HCT116 (cell line): ENCODE results near the gene CLDN14. TPM values are rescaled to one million over a fixed set of nuclear protein-coding genes. Genes with fewer than 3 reads are reported as not detected.
"Not testable (repeated sequence)": the region's sequence is repeated elsewhere in the genome, so short reads cannot be mapped to it uniquely, and the experiment has no call there.

Experiments
- ATAC-seq: fragments of 200-7000 bp; cut with Tn5 transposase; 2 replicates; pipeline ENCODE4 v1.9.1; 2020; ENCODE audit warnings: mild to moderate bottlenecking, moderate library complexity
- BruUV-seq: library from RNA; stranded (reverse); fragments of 400-500 nt; replicated peaks from 2 replicates; lab custom pipeline; 2021; lab: Mats Ljungman, UMichigan
- CTCF ChIA-PET: fragments of 300-600 bp; sonication (Branson Sonifier 250); formaldehyde crosslinking; loops from one replicate; lab custom pipeline; 2021; ENCODE audit warnings: antibody characterized with exemption; lab: Charles Lee
- POLR2A ChIA-PET: fragments of 300-600, 350-600 bp; sonication (Branson Sonifier 250); formaldehyde crosslinking; loops from one replicate; lab custom pipeline; 2021; ENCODE audit warnings: antibody characterized with exemption; lab: Charles Lee
- RAD21 ChIA-PET, 2 experiments: fragments of 300-600 bp; sonication (Branson Sonifier 250); formaldehyde crosslinking; loops; one replicate each; lab custom pipeline; 2023; ENCODE audit warnings: low total read pairs in 2 of 2; ENCODE audit not compliant: uncharacterized antibody in 2 of 2, unreplicated experiment in 2 of 2, low non-redundant PET in 1 of 2; lab: Charles Lee
- DNase-seq: peaks from one replicate; pipeline ENCODE4 v3.0.0-alpha.2; 2010; ENCODE audit warnings: low read depth, low spot score
- H2AFZ ChIP-seq: fragments of 200-600 bp; shearing (Covaris generic), sonication (generic); 2 replicates; pipeline ENCODE4 v1.6.1; 2017; ENCODE audit warnings: low read depth, mixed run types, mixed read lengths, antibody characterized with exemption, low read length; ENCODE audit not compliant: poor library complexity, severe bottlenecking
- H3K27ac ChIP-seq: 2 replicates; pipeline ENCODE4 v1.5.1; 2012; ENCODE audit warnings: low read depth, low read length
- H3K27me3 ChIP-seq: fragments of 200-600 bp; sonication (generic); 2 replicates; pipeline ENCODE4 v1.6.1; 2016; ENCODE audit warnings: mixed run types, low read length, mixed read lengths; ENCODE audit not compliant: insufficient read depth
- H3K36me3 ChIP-seq, 2 experiments: fragments of 200-500 bp in 1 of 2; fragments of 200-600 bp in 1 of 2; sonication (Bioruptor generic) in 1 of 2; sonication (generic) in 1 of 2; 2 replicates each; pipeline versions ENCODE4 v1.5.1 to v1.6.1; 2014 to 2016; ENCODE audit warnings: low read length in 2 of 2, inconsistent platforms in 1 of 2, mixed read lengths in 1 of 2, mixed run types in 1 of 2; ENCODE audit not compliant: insufficient read depth in 2 of 2, control insufficient read depth in 1 of 2
- H3K4me1 ChIP-seq, 2 experiments: fragments of 200-600 bp in 1 of 2; sonication (generic) in 1 of 2; 2 replicates each; pipeline versions ENCODE4 v1.5.1 to v1.6.1; 2012 to 2017; ENCODE audit warnings: low read length in 2 of 2, inconsistent platforms in 1 of 2, mild to moderate bottlenecking in 1 of 2, mixed read lengths in 1 of 2, mixed run types in 1 of 2, moderate library complexity in 1 of 2; ENCODE audit not compliant: insufficient read depth in 2 of 2, control insufficient read depth in 1 of 2
- H3K4me2 ChIP-seq: fragments of 200-600 bp; sonication (generic); 2 replicates; pipeline ENCODE4 v1.6.1; 2017; ENCODE audit warnings: mixed run types, low read length, mixed read lengths
- H3K4me3 ChIP-seq, 2 experiments: fragments of 200-600 bp in 1 of 2; sonication (generic) in 1 of 2; replicated peaks in 1 of 2; 2 replicates each; pipeline ENCODE4 v1.5.1; 2011 to 2016; ENCODE audit warnings: low read length in 2 of 2, control low read depth in 1 of 2, low read depth in 1 of 2, mild to moderate bottlenecking in 1 of 2, mixed read lengths in 1 of 2, mixed run types in 1 of 2
- H3K79me2 ChIP-seq: fragments of 200-600 bp; sonication (generic); 2 replicates; pipeline ENCODE4 v1.6.1; 2017; ENCODE audit warnings: mild to moderate bottlenecking, mixed run types, low read length, moderate library complexity, mixed read lengths; ENCODE audit not compliant: insufficient read depth
- H3K9ac ChIP-seq: fragments of 200-600 bp; sonication (generic); 2 replicates; pipeline ENCODE4 v1.6.1; 2016; ENCODE audit warnings: low read length, mixed read lengths
- H3K9me2 ChIP-seq: fragments of 200-600 bp; sonication (generic), shearing (Covaris generic); 2 replicates; pipeline ENCODE4 v1.6.1; 2017; ENCODE audit warnings: mixed run types, mild to moderate bottlenecking, moderate library complexity; ENCODE audit not compliant: insufficient read depth
- H3K9me3 ChIP-seq, 2 experiments: fragments of 200-500 bp in 1 of 2; fragments of 200-600 bp in 1 of 2; sonication (Bioruptor generic) in 1 of 2; sonication (generic) in 1 of 2; 2 replicates each; pipeline ENCODE4 v1.6.1; 2014 to 2017; ENCODE audit warnings: low read length in 2 of 2, mixed read lengths in 2 of 2, inconsistent platforms in 1 of 2, low read depth in 1 of 2, mild to moderate bottlenecking in 1 of 2, mixed run types in 1 of 2, moderate library complexity in 1 of 2; ENCODE audit not compliant: control insufficient read depth in 1 of 2, insufficient read depth in 1 of 2
- H4K20me1 ChIP-seq: fragments of 200-600 bp; sonication (generic), shearing (Covaris generic); 2 replicates; pipeline ENCODE4 v1.6.1; 2017; ENCODE audit warnings: mixed run types, mild to moderate bottlenecking, moderate library complexity; ENCODE audit not compliant: insufficient read depth
- CEBPB ChIP-seq: IDR thresholded peaks from 2 replicates; pipeline ENCODE4 v1.6.1; 2012; ENCODE audit warnings: low read depth
- POLR2A ChIP-seq: IDR thresholded peaks from 2 replicates; pipeline ENCODE4 v1.7.0; 2011; ENCODE audit warnings: borderline replicate concordance; ENCODE audit not compliant: insufficient read depth, insufficient read length; ENCODE audit errors: extremely low read depth
- RAD21 ChIP-seq: IDR thresholded peaks from 2 replicates; pipeline ENCODE4 v1.6.1; 2012; ENCODE audit warnings: low read depth, mild to moderate bottlenecking
- ZNF274 ChIP-seq: fragments of 200-500 bp; sonication (Bioruptor generic); IDR thresholded peaks from 2 replicates; pipeline ENCODE4 v1.6.1; 2014; ENCODE audit warnings: mild to moderate bottlenecking, low read depth, low read length, inconsistent platforms
- intact Hi-C: fragments of 100-400 bp; cut with micrococcal nuclease; formaldehyde crosslinking; loops from 2 replicates; pipeline ENCODE4 v1.10.0; 2022
- total RNA-seq: library from RNA; stranded (reverse); gene quantifications from one replicate; pipeline ENCODE4 v1.2.1, GENCODE V29; 2021; ENCODE audit not compliant: unreplicated experiment

Gene CLDN14
- total RNA-seq, 1 experiment from 2014 or later, result not detected

- H4K20me1 ChIP-seq, result no peaks in the 10 kb centered on the region
- no peaks in the 10 kb centered on the region for H3K4me1 ChIP-seq
- no peak overlapping the region for H2AFZ ChIP-seq
- no peaks in the 10 kb centered on the region for H3K79me2 ChIP-seq
- no peak overlapping the region for H3K4me2 ChIP-seq
- ChIA-PET POLR2A (no interaction called here), RAD21 (no interaction called here), CTCF (no interaction called here)
- TF ChIP-seq RAD21, result no peak
- TF ChIP-seq CEBPB, result no peak
- TF ChIP-seq ZNF274, result no peak
- TF ChIP-seq POLR2A, result no peak
- no peak overlapping the region for H3K4me3 ChIP-seq
- H3K9me2 ChIP-seq, result no peaks in the 10 kb centered on the region
- intact Hi-C loops, result no loop called here
- no peaks in the 10 kb centered on the region for H3K36me3 ChIP-seq
- no peaks in the 10 kb centered on the region for H3K9me3 ChIP-seq
- BruUV-seq, result no TSS peak
- ATAC-seq (no peak), DNase-seq (no peak)
- peaks cover 8% of the 10 kb centered on the region for H3K27me3 ChIP-seq
- H3K27ac ChIP-seq, result no peak overlapping the region
- no peak overlapping the region for H3K9ac ChIP-seq
These were observed 2.9 kb downstream of the CLDN14 start for GRCh38 chr21:36477001-36477400.

DNA sequence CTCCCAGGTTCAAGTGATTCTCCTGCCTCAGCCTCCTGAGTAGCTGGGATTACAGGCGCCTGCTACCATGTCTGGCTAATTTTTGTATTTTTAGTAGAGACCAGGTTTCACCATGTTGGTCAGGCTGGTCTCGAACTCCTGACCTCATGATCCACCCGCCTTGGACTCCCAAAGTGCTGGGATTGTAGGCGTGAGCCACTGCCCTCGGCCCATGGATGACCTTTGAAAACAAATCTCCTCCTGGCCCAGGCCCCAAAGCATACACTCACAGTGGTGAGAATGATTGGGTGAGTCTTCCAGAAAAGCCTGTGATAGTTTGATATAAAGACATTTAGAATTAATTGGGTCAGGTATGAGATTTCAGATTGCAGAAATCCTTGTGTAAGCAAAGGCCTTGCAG, 3.4 kb downstream of the CLDN14 start:
- H3K36me3 ChIP-seq, H4K20me1 ChIP-seq, H3K4me2 ChIP-seq, H2AFZ ChIP-seq, H3K4me3 ChIP-seq, DNase-seq, intact Hi-C loops, CTCF ChIA-PET, BruUV-seq, H3K27ac ChIP-seq, H3K4me1 ChIP-seq, H3K9ac ChIP-seq, ATAC-seq, H3K9me2 ChIP-seq, H3K9me3 ChIP-seq, H3K27me3 ChIP-seq, POLR2A ChIA-PET, H3K79me2 ChIP-seq, RAD21 ChIA-PET: not testable (repeated sequence)
